OCI-M2 (cell line): ENCODE measurements around the gene STARD5.
"Not testable (repeated sequence)": the region's sequence is repeated elsewhere in the genome, so short reads cannot be mapped to it uniquely, and the experiment has no call there.

Experiments
- DNase-seq: peaks from one replicate; lab custom pipeline; 2025; ENCODE audit not compliant: unreplicated experiment; lab: John Stamatoyannopoulos, UW

STARD5 gene

GRCh38 chr15:81337713-81338157 is 13.8 kb upstream of the STARD5 start:
- no peak for DNase-seq

- no peak for DNase-seq
These were observed 13.3 kb upstream of the STARD5 start for GRCh38 chr15:81337241-81337640.

GRCh38 chr15:81336568-81336967 is 12.6 kb upstream of the STARD5 start:
- no peak for DNase-seq

GRCh38 chr15:81335631-81336030 is 11.7 kb upstream of the STARD5 start:
- DNase-seq: no peak

GRCh38 chr15:81334768-81335435 is 11.0 kb upstream of the STARD5 start:
- DNase-seq: no peak

GRCh38 chr15:81333363-81333762 is 9.4 kb upstream of the STARD5 start:
- DNase-seq: no peak

GRCh38 chr15:81332326-81332725 is 8.4 kb upstream of the STARD5 start:
- no peak for DNase-seq

GRCh38 chr15:81331600-81331999 is 7.7 kb upstream of the STARD5 start:
- DNase-seq: no peak

GRCh38 chr15:81331141-81331540 is 7.2 kb upstream of the STARD5 start:
- DNase-seq: not testable (repeated sequence)

GRCh38 chr15:81330366-81331090 is 6.6 kb upstream of the STARD5 start:
- DNase-seq: no peak

- no peak for DNase-seq
These were observed 5.5 kb upstream of the STARD5 start for GRCh38 chr15:81329446-81329845.

- DNase-seq: no peak
These were observed 3.6 kb upstream of the STARD5 start for GRCh38 chr15:81327516-81327915.

- DNase-seq: no peak
These were observed 2.7 kb upstream of the STARD5 start for GRCh38 chr15:81326466-81327212.

GRCh38 chr15:81323559-81323943 is 390 bp downstream of the STARD5 start:
- DNase-seq: no peak

- no peak for DNase-seq
These were observed 1.2 kb downstream of the STARD5 start for GRCh38 chr15:81322676-81323253.

- DNase-seq: no peak
These were observed 2.3 kb downstream of the STARD5 start for GRCh38 chr15:81321667-81322066.

- no peak for DNase-seq
These were observed 6.3 kb downstream of the STARD5 start for GRCh38 chr15:81317642-81318017.

GRCh38 chr15:81316267-81316666 is 7.7 kb downstream of the STARD5 start:
- no peak for DNase-seq

- no peak for DNase-seq
These were observed 8.3 kb downstream of the STARD5 start for GRCh38 chr15:81315452-81316175.

- DNase-seq: no peak
These were observed 9.6 kb downstream of the STARD5 start for GRCh38 chr15:81314378-81314777.

GRCh38 chr15:81313686-81314085 is 10.3 kb downstream of the STARD5 start:
- no peak for DNase-seq
